ENCODE measurements around the gene USP25.

- no peak for TF ChIP-seq POLR2A (IDR thresholded peaks at IDR 0.05)
- no peak for TF ChIP-seq CTCF (IDR thresholded peaks at IDR 0.05)
Measured at GRCh38 chr21:15741510-15741909, 11.7 kb downstream of the USP25 start.

Measured in breast epithelium (tissue), 3 donors.